Brain microvascular endothelial cell (primary cell): ENCODE data around the gene KARS1.

ENCODE experiments used
- DNase-seq: peaks from one replicate; pipeline ENCODE4 v3.0.0-alpha.2; 2020
- H3K27ac ChIP-seq: fragments of 250-450 bp; sonication (Bioruptor Pico); 2 replicates; pipeline ENCODE4 v1.5.1; 2020; ENCODE audit warnings: mild to moderate bottlenecking, moderate library complexity
- H3K27me3 ChIP-seq: fragments of 250-450 bp; sonication (Bioruptor Pico); replicated peaks from 2 replicates; pipeline ENCODE4 v1.5.1; 2020; ENCODE audit warnings: mild to moderate bottlenecking
- H3K36me3 ChIP-seq: fragments of 250-450 bp; sonication (Bioruptor Pico); replicated peaks from 2 replicates; pipeline ENCODE4 v1.5.1; 2020; ENCODE audit warnings: mild to moderate bottlenecking
- H3K4me3 ChIP-seq: 2 replicates; pipeline ENCODE4 v1.5.1; 2011; ENCODE audit warnings: low read depth, mild to moderate bottlenecking, control low read depth, low read length, moderate library complexity
- in situ Hi-C: cut with HindIII; loops from 2 replicates; pipeline ENCODE4 v1.10.0; 2017; ENCODE audit warnings: low sequenced_read_pairs, low pct_ligation_motif_present
- TF ChIP-seq, protein P1 (sequence below): IDR thresholded peaks from 2 replicates; pipeline ENCODE4 v1.5.1; 2011; ENCODE audit warnings: low read depth, mild to moderate bottlenecking, moderate library complexity, low read length, control low read depth, inconsistent platforms; ENCODE audit errors: missing control alignments

KARS1 gene

DNA sequence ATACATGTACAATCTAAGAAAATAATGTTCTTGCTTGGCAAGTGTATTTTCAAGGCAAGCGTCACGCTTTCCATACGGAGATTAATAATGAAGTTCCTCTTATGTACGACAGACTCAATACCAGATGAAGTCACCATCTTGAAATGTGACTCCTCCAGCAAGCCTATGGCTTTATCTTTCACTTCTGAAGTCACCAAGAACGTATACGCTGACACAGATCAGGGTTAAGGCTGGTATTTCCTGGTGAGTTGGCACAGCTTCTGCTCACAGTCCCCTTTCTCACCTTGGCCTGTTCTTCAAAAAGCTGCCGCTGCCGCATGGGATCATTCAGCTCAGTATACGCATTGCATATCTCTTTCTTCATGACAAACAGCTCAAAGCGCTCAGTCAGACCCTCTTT, 18.3 kb downstream of the KARS1 start:
- Histone ChIP-seq H3K27ac (no peak overlapping the region), H3K27me3 (no peaks in the 10 kb centered on the region), H3K36me3 (peaks cover 74% of the 10 kb centered on the region), H3K4me3 (no peak overlapping the region)
- in situ Hi-C loops: no loop called here
- DNase-seq: no peak
- TF ChIP-seq, protein P1, sequence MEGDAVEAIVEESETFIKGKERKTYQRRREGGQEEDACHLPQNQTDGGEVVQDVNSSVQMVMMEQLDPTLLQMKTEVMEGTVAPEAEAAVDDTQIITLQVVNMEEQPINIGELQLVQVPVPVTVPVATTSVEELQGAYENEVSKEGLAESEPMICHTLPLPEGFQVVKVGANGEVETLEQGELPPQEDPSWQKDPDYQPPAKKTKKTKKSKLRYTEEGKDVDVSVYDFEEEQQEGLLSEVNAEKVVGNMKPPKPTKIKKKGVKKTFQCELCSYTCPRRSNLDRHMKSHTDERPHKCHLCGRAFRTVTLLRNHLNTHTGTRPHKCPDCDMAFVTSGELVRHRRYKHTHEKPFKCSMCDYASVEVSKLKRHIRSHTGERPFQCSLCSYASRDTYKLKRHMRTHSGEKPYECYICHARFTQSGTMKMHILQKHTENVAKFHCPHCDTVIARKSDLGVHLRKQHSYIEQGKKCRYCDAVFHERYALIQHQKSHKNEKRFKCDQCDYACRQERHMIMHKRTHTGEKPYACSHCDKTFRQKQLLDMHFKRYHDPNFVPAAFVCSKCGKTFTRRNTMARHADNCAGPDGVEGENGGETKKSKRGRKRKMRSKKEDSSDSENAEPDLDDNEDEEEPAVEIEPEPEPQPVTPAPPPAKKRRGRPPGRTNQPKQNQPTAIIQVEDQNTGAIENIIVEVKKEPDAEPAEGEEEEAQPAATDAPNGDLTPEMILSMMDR: no peak

DNA sequence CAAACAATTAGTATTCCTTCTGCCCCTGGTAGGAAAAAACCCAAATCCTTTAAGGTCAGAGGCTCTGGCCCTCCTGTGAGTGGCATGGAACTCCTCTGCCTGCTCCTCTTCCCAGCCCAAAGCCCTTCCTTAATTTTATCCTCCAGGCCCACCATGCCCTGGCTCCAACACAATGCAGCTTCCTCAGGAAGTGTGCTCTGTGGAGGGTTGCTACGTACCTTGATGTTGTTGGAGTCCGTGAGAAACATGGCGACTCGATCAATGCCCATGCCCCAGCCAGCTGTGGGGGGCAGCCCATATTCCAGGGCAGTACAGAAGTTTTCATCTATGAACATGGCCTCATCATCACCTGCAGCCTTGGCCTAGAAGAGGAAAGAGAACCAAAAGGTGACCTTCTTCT, 19.1 kb downstream of the KARS1 start:
- Histone ChIP-seq H3K4me3 (no peak overlapping the region), H3K27me3 (no peaks in the 10 kb centered on the region), H3K36me3 (peaks cover 67% of the 10 kb centered on the region), H3K27ac (no peak overlapping the region)
- TF ChIP-seq, protein P1: no peak
- in situ Hi-C loops: no loop called here
- no peak for DNase-seq

DNA sequence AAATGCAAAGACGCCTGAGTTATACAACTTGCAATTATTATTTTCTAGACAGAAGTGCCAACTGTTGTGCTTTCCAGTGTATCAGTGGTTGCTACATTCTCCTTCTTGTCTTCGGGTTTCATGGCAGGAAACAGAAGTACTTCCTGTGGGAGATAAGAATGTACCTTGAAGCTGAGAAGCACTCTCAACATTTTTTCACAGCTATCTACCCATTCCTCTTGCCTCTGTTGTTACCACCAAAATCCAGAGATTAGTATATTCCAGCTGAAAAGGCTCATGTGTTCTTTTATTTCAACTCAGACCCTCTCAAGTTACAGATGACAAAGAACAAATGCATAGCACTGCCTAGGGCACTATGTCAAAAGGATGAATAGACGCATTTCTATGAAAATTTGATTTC, 19.6 kb downstream of the KARS1 start:
- Histone ChIP-seq H3K36me3 (peaks cover 62% of the 10 kb centered on the region), H3K27ac (no peak overlapping the region), H3K27me3 (no peaks in the 10 kb centered on the region), H3K4me3 (no peak overlapping the region)
- in situ Hi-C loops: no loop called here
- TF ChIP-seq, protein P1: no peak
- DNase-seq: peak; percentile 38

DNA sequence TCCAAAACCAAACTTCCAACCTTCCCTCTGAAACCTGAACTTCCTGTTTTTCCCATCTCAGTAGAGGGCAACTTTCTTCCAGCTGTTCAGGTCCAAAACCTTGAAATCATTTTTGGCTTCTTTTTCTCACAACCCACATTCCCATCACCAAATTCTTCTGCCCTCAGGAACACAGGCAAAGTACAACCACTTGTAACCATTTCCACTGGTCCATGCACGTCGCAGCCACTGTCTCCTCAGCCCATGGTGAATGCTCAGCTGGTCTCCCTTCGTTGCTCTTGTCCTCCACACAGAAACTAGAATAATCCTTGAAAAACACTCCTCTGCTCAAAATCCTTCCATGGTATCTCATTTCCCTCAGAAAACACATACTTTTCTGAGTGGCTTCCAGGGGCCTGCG, 20.7 kb downstream of the KARS1 start:
- DNase-seq: no peak
- in situ Hi-C loops: no loop called here
- peaks cover 52% of the 10 kb centered on the region for H3K36me3 ChIP-seq
- H3K27ac ChIP-seq: no peak overlapping the region
- H3K27me3 ChIP-seq: no peaks in the 10 kb centered on the region
- no peak overlapping the region for H3K4me3 ChIP-seq
- TF ChIP-seq, protein P1: no peak

DNA sequence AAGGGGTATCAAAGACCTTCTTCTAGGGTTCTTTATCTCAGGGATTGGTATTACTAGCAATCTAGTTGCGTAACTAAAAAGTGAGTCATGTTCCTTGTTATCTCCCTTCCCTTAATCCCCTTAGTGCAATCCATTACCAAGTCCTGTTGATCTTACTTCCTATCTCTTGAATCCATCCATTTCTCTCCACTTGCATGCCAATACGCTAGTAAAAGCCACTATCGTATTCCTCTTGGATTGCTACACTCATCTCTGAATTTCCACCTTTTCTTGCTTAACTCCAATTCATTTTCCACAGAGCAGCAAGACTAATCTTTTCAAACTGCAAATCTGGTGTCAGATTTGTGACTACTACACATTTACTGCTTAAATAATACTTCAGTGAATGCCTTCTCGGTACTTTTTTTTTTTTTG, 22.5 kb downstream of the KARS1 start:
- DNase-seq: no peak
- TF ChIP-seq, protein P1: no peak
- H3K27me3 ChIP-seq: no peaks in the 10 kb centered on the region
- no peak overlapping the region for H3K27ac ChIP-seq
- peaks cover 41% of the 10 kb centered on the region for H3K36me3 ChIP-seq
- no peak overlapping the region for H3K4me3 ChIP-seq
- in situ Hi-C loops: no loop called here
